ENCODE results near the gene TUBD1. TPM values are rescaled to one million over a fixed set of nuclear protein-coding genes. Genes with fewer than 3 reads are reported as not detected.
A peak's percentile ranks its signal among the peaks of the same experiment; 100 is the strongest.

TUBD1 gene
- total and polyA plus RNA-seq, 2 of the 13 experiments (the other 11 are each of a cell fraction or from before 2014, with no cell fraction given): 18.2 to 25.9 TPM

- TF ChIP-seq HMGA1 (CRISPR knock-in tag; conservative IDR thresholded peaks at IDR 0.05) (no peak), KLF12 (CRISPR knock-in tag; IDR thresholded peaks at IDR 0.05; ENCODE audit: borderline replicate concordance) (no peak), HNF1B (CRISPR knock-in tag; IDR thresholded peaks at IDR 0.05) (peak; percentile 46; the same call in 1 of the 2 replicates), ZFY (CRISPR knock-in tag; IDR thresholded peaks at IDR 0.05) (0 out of 2 replicates have a peak, but pooled peaks have one; percentile 33), KMT2B (CRISPR knock-in tag; IDR thresholded peaks at IDR 0.05) (no peak), ATM (IDR thresholded peaks at IDR 0.05; ENCODE audit: borderline replicate concordance) (no peak), ATF5 (CRISPR knock-in tag; IDR thresholded peaks at IDR 0.05; ENCODE audit: low read depth) (no peak), ZNF224 (CRISPR knock-in tag; IDR thresholded peaks at IDR 0.05) (no peak), MIXL1 (CRISPR knock-in tag; IDR thresholded peaks at IDR 0.05) (0 out of 2 replicates have a peak, but pooled peaks have one; percentile 49), HMGXB3 (CRISPR knock-in tag; IDR thresholded peaks at IDR 0.05; ENCODE audit: borderline replicate concordance) (no peak), ZBTB7A (CRISPR knock-in tag; IDR thresholded peaks at IDR 0.05) (no peak), ZNF782 (CRISPR knock-in tag; IDR thresholded peaks at IDR 0.05; ENCODE audit: borderline replicate concordance) (no peak), ZSCAN21 (CRISPR knock-in tag; IDR thresholded peaks at IDR 0.05; ENCODE audit: borderline replicate concordance) (peak; percentile 25; the same call in 1 of the 2 replicates), KLF13 (CRISPR knock-in tag; IDR thresholded peaks at IDR 0.05) (no peak), ZNF275 (CRISPR knock-in tag; IDR thresholded peaks at IDR 0.05; ENCODE audit: borderline replicate concordance) (no peak), TAF15 (IDR thresholded peaks at IDR 0.05; ENCODE audit: low read depth, low read length, poor library complexity, severe bottlenecking) (no peak), ZNF510 (CRISPR knock-in tag; IDR thresholded peaks at IDR 0.05; ENCODE audit: low read depth) (no peak; the same call in 1 of the 2 replicates), FOXA1 (IDR thresholded peaks at IDR 0.05) (no peak), FOXA1 (CRISPR knock-in tag; IDR thresholded peaks at IDR 0.05) (peak; percentile 27; the same call in 1 of the 2 replicates), MED13 (CRISPR knock-in tag; IDR thresholded peaks at IDR 0.05) (no peak), SNAI1 (CRISPR knock-in tag; IDR thresholded peaks at IDR 0.05; ENCODE audit: borderline replicate concordance) (no peak), ZNF841 (CRISPR knock-in tag; IDR thresholded peaks at IDR 0.05; ENCODE audit: borderline replicate concordance) (no peak)
Observed at GRCh38 chr17:59845595-59846393, 46.9 kb downstream of the TUBD1 start (continued).
